Liver (tissue), 9 donors: ENCODE measurements around the gene FAM186B. TPM values are rescaled to one million over a fixed set of nuclear protein-coding genes. Genes with fewer than 3 reads are reported as not detected.
A peak's percentile ranks its signal among the peaks of the same experiment; 100 is the strongest.

Experiments used
- DNase-seq: peaks from one replicate; pipeline ENCODE4 v3.0.0-alpha.2; 2017; ENCODE audit warnings: low spot score
- H3K27ac ChIP-seq, 2 donors: one replicate each; pipeline ENCODE4 v1.7.0; 2013; ENCODE audit warnings: inconsistent platforms in 2 of 2, low read length in 2 of 2, control low read depth in 1 of 2, low read depth in 1 of 2, mild to moderate bottlenecking in 1 of 2
- H3K27me3 ChIP-seq, 4 donors: one replicate each; pipeline versions ENCODE4 v1.6.1 to v1.7.0; 2013; ENCODE audit warnings: low read length in 3 of 4, inconsistent platforms in 1 of 4, mild to moderate bottlenecking in 1 of 4, moderate library complexity in 1 of 4; ENCODE audit not compliant: control insufficient read depth in 4 of 4, insufficient read depth in 4 of 4
- H3K36me3 ChIP-seq, 4 donors: one replicate each; pipeline versions ENCODE4 v1.6.1 to v1.7.0; 2013; ENCODE audit warnings: low read length in 3 of 4, mild to moderate bottlenecking in 3 of 4, low read depth in 1 of 4, moderate library complexity in 1 of 4; ENCODE audit not compliant: control insufficient read depth in 4 of 4, insufficient read depth in 3 of 4
- H3K4me1 ChIP-seq, 4 donors: one replicate each; pipeline versions ENCODE4 v1.6.1 to v1.7.0; 2013; ENCODE audit warnings: low read length in 3 of 4, mild to moderate bottlenecking in 3 of 4, moderate library complexity in 1 of 4; ENCODE audit not compliant: control insufficient read depth in 4 of 4, insufficient read depth in 4 of 4
- H3K4me3 ChIP-seq, 3 donors: one replicate each; pipeline versions ENCODE4 v1.6.1 to v1.7.0; 2013; ENCODE audit warnings: low read length in 3 of 3, control low read depth in 1 of 3, low read depth in 1 of 3, mild to moderate bottlenecking in 1 of 3
- H3K9ac ChIP-seq, 2 donors: one replicate each; pipeline ENCODE4 v1.7.0; 2013; ENCODE audit warnings: low read length in 2 of 2, mild to moderate bottlenecking in 2 of 2, moderate library complexity in 2 of 2, control low read depth in 1 of 2, low read depth in 1 of 2
- H3K9me3 ChIP-seq, 4 donors: one replicate each; pipeline versions ENCODE4 v1.6.1 to v1.7.0; 2013; ENCODE audit warnings: low read length in 3 of 4; ENCODE audit not compliant: control insufficient read depth in 4 of 4
- ATF3 ChIP-seq: IDR thresholded peaks from 2 replicates; pipeline ENCODE4 v1.6.1; 2016; ENCODE audit warnings: antibody characterized with exemption
- CTCF ChIP-seq: fragments of 150-350 bp; IDR thresholded peaks from 2 replicates; pipeline ENCODE4 v1.5.1; 2017; ENCODE audit warnings: improper control_type of control experiment, low read depth, low read length; ENCODE audit not compliant: missing input control
- EGR1 ChIP-seq, 2 donors: IDR thresholded peaks; 2 replicates each; pipeline ENCODE4 v1.6.1; 2016 to 2018; ENCODE audit warnings: antibody characterized with exemption in 2 of 2, low read depth in 2 of 2
- FOXA1 ChIP-seq: IDR thresholded peaks from 2 replicates; pipeline ENCODE4 v1.6.1; 2016; ENCODE audit warnings: antibody characterized with exemption
- FOXA2 ChIP-seq: IDR thresholded peaks from 2 replicates; pipeline ENCODE4 v1.6.1; 2016; ENCODE audit warnings: antibody characterized with exemption
- HNF4G ChIP-seq: IDR thresholded peaks from 2 replicates; pipeline ENCODE4 v1.6.1; 2016; ENCODE audit warnings: antibody characterized with exemption
- JUND ChIP-seq, 2 donors: IDR thresholded peaks; 2 replicates each; pipeline ENCODE4 v1.6.1; 2016; ENCODE audit warnings: antibody characterized with exemption in 2 of 2
- NR2F2 ChIP-seq: IDR thresholded peaks from 2 replicates; pipeline ENCODE4 v1.6.1; 2016; ENCODE audit warnings: antibody characterized with exemption
- RAD21 ChIP-seq, 2 donors: IDR thresholded peaks; 2 replicates each; pipeline ENCODE4 v1.6.1; 2016; ENCODE audit warnings: antibody characterized with exemption in 2 of 2, mild to moderate bottlenecking in 2 of 2
- REST ChIP-seq: IDR thresholded peaks from 2 replicates; pipeline ENCODE4 v1.6.1; 2016; ENCODE audit warnings: antibody characterized with exemption, mild to moderate bottlenecking
- RXRA ChIP-seq, 2 donors: IDR thresholded peaks; 2 replicates each; pipeline ENCODE4 v1.6.1; 2017 to 2018; ENCODE audit warnings: antibody characterized with exemption in 2 of 2, mild to moderate bottlenecking in 1 of 2
- SP1 ChIP-seq: IDR thresholded peaks from 2 replicates; pipeline ENCODE4 v1.6.1; 2018; ENCODE audit warnings: antibody characterized with exemption, mild to moderate bottlenecking
- TAF1 ChIP-seq: conservative IDR thresholded peaks from 2 replicates; pipeline ENCODE4 v1.6.1; 2016; ENCODE audit warnings: antibody characterized with exemption, mild to moderate bottlenecking
- ZBTB33 ChIP-seq: IDR thresholded peaks from 2 replicates; pipeline ENCODE4 v1.6.1; 2016; ENCODE audit warnings: antibody characterized with exemption
- WGBS: extraction: QIAGEN DNeasy Blood & Tissue Kit; methylation state at CpG from one replicate; pipeline ENCODE4 v1.1.7; 2013; 5-methylcytosine and 5-hydroxymethylcytosine counted together
- polyA plus RNA-seq, 2 donors: library from polyadenylated mRNA; stranded (reverse) in 1 of 2; unstranded in 1 of 2; fragments of 200-250 nt in 1 of 2; fragments of >200 nt in 1 of 2; fragmentation: Nextera tagmentation in 1 of 2; extraction: Ambion mirVana in 1 of 2; gene quantifications; one replicate each; pipeline versions ENCODE4 v1.2.1 to v1.2.3, GENCODE V29; 2013 to 2015
- total RNA-seq, 2 donors: library from RNA; depleted of rRNA; stranded (reverse); fragments of >200 nt; gene quantifications; one replicate each; pipeline ENCODE4 v1.2.3, GENCODE V29; 2014
- donor health status: healthy.
- donor health status: healthy.
- donor health status: healthy.
- donor health status: healthy.
- donor health status: healthy.

The FAM186B gene
- total and polyA plus RNA-seq, 4 donors, result 0.19 to 0.84 (median 0.42) TPM

- no peaks in the 10 kb centered on the region for H3K36me3 ChIP-seq
- no peak for DNase-seq
- H3K27ac ChIP-seq, result no peak overlapping the region
- peak overlapping the region in 1 of 3 donors; percentile 47 for H3K4me3 ChIP-seq
- 17% methylated on average over 47 of the region's 47 CpGs for WGBS
- peaks cover 10 to 12% (median 11%) of the 10 kb centered on the region in 4 donors for H3K4me1 ChIP-seq
- TF ChIP-seq RXRA (IDR thresholded peaks at IDR 0.05), result no peak
- no peak for TF ChIP-seq FOXA2
- no peak for TF ChIP-seq NR2F2
- no peak for TF ChIP-seq JUND (IDR thresholded peaks at IDR 0.05)
- TF ChIP-seq ATF3, result no peak
- no peak overlapping the region for H3K9ac ChIP-seq
- no peaks in the 10 kb centered on the region for H3K9me3 ChIP-seq
- H3K27me3 ChIP-seq, result peaks cover 3 to 10% (median 5%) of the 10 kb centered on the region in 4 donors
These were observed 65.8 kb downstream of the FAM186B start for GRCh38 chr12:49539406-49540228.

GRCh38 chr12:49538510-49539403 is 66.7 kb downstream of the FAM186B start, which contains the start of gene KCNH3:
Gene KCNH3 (plus strand): TSS chr12:49539030. CDS start chr12:49539417, 387 bp downstream.
- peak; percentile 77 for DNase-seq
- TF ChIP-seq ATF3 (no peak), EGR1 (IDR thresholded peaks at IDR 0.05; ENCODE audit: low read depth in 2 of 2) (no peak), CTCF (no peak), TAF1 (no peak), HNF4G (no peak), REST (no peak), SP1 (no peak), ZBTB33 (no peak), FOXA1 (no peak), JUND (IDR thresholded peaks at IDR 0.05) (no peak), RAD21 (IDR thresholded peaks at IDR 0.05) (no peak)
- H3K27me3 ChIP-seq, result peaks cover 2 to 10% (median 4%) of the 10 kb centered on the region in 4 donors
- H3K36me3 ChIP-seq, result no peaks in the 10 kb centered on the region
- peak within 1 kb of the TSS in 2 of 3 donors; percentile 23 to 47 for H3K4me3 ChIP-seq
- no peaks in the 10 kb centered on the region for H3K9me3 ChIP-seq
- peaks cover 10 to 12% (median 11%) of the 10 kb centered on the region in 4 donors for H3K4me1 ChIP-seq
- H3K9ac ChIP-seq, result no peak within 1 kb of the TSS
- WGBS, result 3% methylated on average over 107 of the region's 107 CpGs
- no peak within 1 kb of the TSS for H3K27ac ChIP-seq
